PC-3 (cell line): ENCODE data around the gene MGAT4B.

Source experiments
- CTCF ChIP-seq: fragments of 300-600 bp; sonication (generic); conservative IDR thresholded peaks from 2 replicates; pipeline ENCODE4 v1.5.1; 2017; ENCODE audit warnings: antibody characterized with exemption, low read depth, mild to moderate bottlenecking, low read length
- EZH2phosphoT487 ChIP-seq: fragments of 300-600 bp; sonication (generic); IDR thresholded peaks from 2 replicates; pipeline ENCODE4 v1.6.1; 2018; ENCODE audit warnings: mild to moderate bottlenecking, antibody characterized with exemption, low read length, borderline replicate concordance

GRCh38 chr5:179815491-179816249 is 9.0 kb upstream of the MGAT4B start:
- TF ChIP-seq EZH2phosphoT487 = no peak
- TF ChIP-seq CTCF = no peak
